SU-DHL-6 (cell line): ENCODE results near the gene KRT36.

Source experiments
- H2AFZ ChIP-seq: fragments of 200-600 bp; sonication (generic); 2 replicates; pipeline ENCODE4 v1.6.1; 2014; ENCODE audit warnings: low read depth, mild to moderate bottlenecking, moderate library complexity, mixed read lengths, antibody characterized with exemption, low read length; ENCODE audit not compliant: severe bottlenecking
- H3F3A ChIP-seq: fragments of 200-600 bp; shearing (Covaris generic); 2 replicates; pipeline ENCODE4 v1.6.0; 2016; ENCODE audit warnings: antibody characterized with exemption, mild to moderate bottlenecking; ENCODE audit not compliant: insufficient read depth
- H3K27ac ChIP-seq: fragments of 200-600 bp; sonication (generic); 2 replicates; pipeline ENCODE4 v1.5.1; 2016; ENCODE audit warnings: low read depth, mild to moderate bottlenecking, low read length, moderate library complexity, mixed read lengths
- H3K27me3 ChIP-seq: fragments of 200-600 bp; sonication (generic), shearing (Covaris generic); 2 replicates; pipeline ENCODE4 v1.6.0; 2014; ENCODE audit warnings: mild to moderate bottlenecking, low read length
- H3K36me3 ChIP-seq: fragments of 200-600 bp; sonication (generic); 2 replicates; pipeline ENCODE4 v1.6.1; 2014; ENCODE audit warnings: mild to moderate bottlenecking, low read length, mixed read lengths
- H3K4me2 ChIP-seq: fragments of 300-600, 200-600 bp; shearing (Covaris generic), sonication (generic); 2 replicates; pipeline ENCODE4 v1.6.0; 2014; ENCODE audit warnings: low read length, low read depth, mild to moderate bottlenecking; ENCODE audit not compliant: poor library complexity, severe bottlenecking
- H3K4me3 ChIP-seq: fragments of 200-600 bp; sonication (generic); 2 replicates; pipeline ENCODE4 v1.5.1; 2014; ENCODE audit warnings: antibody characterized with exemption, low read length, mild to moderate bottlenecking, mixed read lengths; ENCODE audit not compliant: insufficient read depth, poor library complexity, severe bottlenecking
- H3K79me2 ChIP-seq: fragments of 200-600 bp; sonication (generic); 2 replicates; pipeline ENCODE4 v1.6.1; 2014; ENCODE audit warnings: mild to moderate bottlenecking, low read length, moderate library complexity; ENCODE audit not compliant: insufficient read depth
- H3K9ac ChIP-seq: fragments of 200-600 bp; sonication (generic); 2 replicates; pipeline ENCODE4 v1.7.0; 2014; ENCODE audit warnings: mild to moderate bottlenecking, low read length
- H3K9me2 ChIP-seq: fragments of 200-600 bp; sonication (generic); replicated peaks from 2 replicates; pipeline ENCODE4 v1.6.1; 2014; ENCODE audit warnings: low read length; ENCODE audit not compliant: insufficient read depth
- H3K9me3 ChIP-seq: fragments of 200-600 bp; sonication (generic); 2 replicates; pipeline ENCODE4 v1.6.1; 2014; ENCODE audit warnings: low read length, mixed read lengths; ENCODE audit not compliant: insufficient read depth
- H4K20me1 ChIP-seq: fragments of 200-600 bp; sonication (generic); 2 replicates; pipeline ENCODE4 v1.6.1; 2014; ENCODE audit warnings: low read depth, mild to moderate bottlenecking, antibody characterized with exemption, low read length, moderate library complexity, mixed read lengths
- EZH2phosphoT487 ChIP-seq: fragments of 200-600 bp; sonication (generic), shearing (Covaris generic); conservative IDR thresholded peaks from 2 replicates; pipeline ENCODE4 v1.6.1; 2018; ENCODE audit warnings: mild to moderate bottlenecking, antibody characterized with exemption, low read length, moderate library complexity, mixed read lengths
- TF ChIP-seq, protein P1 (sequence below): fragments of 200-600 bp; sonication (generic); IDR thresholded peaks from one replicate; pipeline ENCODE4 v1.5.1; 2017; ENCODE audit warnings: antibody characterized with exemption, mild to moderate bottlenecking, low read length, moderate library complexity; ENCODE audit not compliant: insufficient read depth, poor library complexity, severe bottlenecking

Gene KRT36

GRCh38 chr17:41505007-41505808 lies 15.5 kb upstream of the KRT36 start, which contains the start of gene KRT13:
Gene KRT13, minus strand, starts transcription at chr17:41505612. Its CDS starts 62 bp downstream, at chr17:41505550.
- Histone ChIP-seq H3K9ac (no peak within 1 kb of the TSS), H3K27ac (no peak within 1 kb of the TSS), H3K4me3 (no peak within 1 kb of the TSS), H3K27me3 (no peaks in the 10 kb centered on the region), H3K4me2 (no peak within 1 kb of the TSS), H3K9me3 (no peaks in the 10 kb centered on the region), H3F3A (no peaks in the 10 kb centered on the region), H2AFZ (no peak within 1 kb of the TSS), H3K79me2 (no peaks in the 10 kb centered on the region), H3K36me3 (no peaks in the 10 kb centered on the region), H4K20me1 (no peaks in the 10 kb centered on the region), H3K9me2 (no peaks in the 10 kb centered on the region)
- no peak for TF ChIP-seq EZH2phosphoT487
- TF ChIP-seq, protein P1, sequence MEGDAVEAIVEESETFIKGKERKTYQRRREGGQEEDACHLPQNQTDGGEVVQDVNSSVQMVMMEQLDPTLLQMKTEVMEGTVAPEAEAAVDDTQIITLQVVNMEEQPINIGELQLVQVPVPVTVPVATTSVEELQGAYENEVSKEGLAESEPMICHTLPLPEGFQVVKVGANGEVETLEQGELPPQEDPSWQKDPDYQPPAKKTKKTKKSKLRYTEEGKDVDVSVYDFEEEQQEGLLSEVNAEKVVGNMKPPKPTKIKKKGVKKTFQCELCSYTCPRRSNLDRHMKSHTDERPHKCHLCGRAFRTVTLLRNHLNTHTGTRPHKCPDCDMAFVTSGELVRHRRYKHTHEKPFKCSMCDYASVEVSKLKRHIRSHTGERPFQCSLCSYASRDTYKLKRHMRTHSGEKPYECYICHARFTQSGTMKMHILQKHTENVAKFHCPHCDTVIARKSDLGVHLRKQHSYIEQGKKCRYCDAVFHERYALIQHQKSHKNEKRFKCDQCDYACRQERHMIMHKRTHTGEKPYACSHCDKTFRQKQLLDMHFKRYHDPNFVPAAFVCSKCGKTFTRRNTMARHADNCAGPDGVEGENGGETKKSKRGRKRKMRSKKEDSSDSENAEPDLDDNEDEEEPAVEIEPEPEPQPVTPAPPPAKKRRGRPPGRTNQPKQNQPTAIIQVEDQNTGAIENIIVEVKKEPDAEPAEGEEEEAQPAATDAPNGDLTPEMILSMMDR, result no peak

GRCh38 chr17:41504246-41504977 lies 14.7 kb upstream of the KRT36 start:
- Histone ChIP-seq H3K4me3 (no peak overlapping the region), H2AFZ (no peak overlapping the region), H3K27ac (no peak overlapping the region), H4K20me1 (no peaks in the 10 kb centered on the region), H3K9me2 (no peaks in the 10 kb centered on the region), H3K9ac (no peak overlapping the region), H3F3A (no peaks in the 10 kb centered on the region), H3K36me3 (no peaks in the 10 kb centered on the region), H3K9me3 (no peaks in the 10 kb centered on the region), H3K79me2 (no peaks in the 10 kb centered on the region), H3K4me2 (no peak overlapping the region), H3K27me3 (no peaks in the 10 kb centered on the region)
- TF ChIP-seq, protein P1, result no peak
- no peak for TF ChIP-seq EZH2phosphoT487

- Histone ChIP-seq H3F3A (no peaks in the 10 kb centered on the region), H2AFZ (no peak overlapping the region), H3K36me3 (no peaks in the 10 kb centered on the region), H4K20me1 (no peaks in the 10 kb centered on the region), H3K4me3 (no peak overlapping the region), H3K79me2 (no peaks in the 10 kb centered on the region), H3K9me3 (no peaks in the 10 kb centered on the region), H3K27me3 (no peaks in the 10 kb centered on the region), H3K27ac (no peak overlapping the region), H3K9ac (no peak overlapping the region), H3K4me2 (no peak overlapping the region), H3K9me2 (no peaks in the 10 kb centered on the region)
- TF ChIP-seq, protein P1, result no peak
- no peak for TF ChIP-seq EZH2phosphoT487
Observed at GRCh38 chr17:41503202-41503601, 13.5 kb upstream of the KRT36 start.
